ENCODE data around the gene ASIC4.

The ASIC4 gene

DNA sequence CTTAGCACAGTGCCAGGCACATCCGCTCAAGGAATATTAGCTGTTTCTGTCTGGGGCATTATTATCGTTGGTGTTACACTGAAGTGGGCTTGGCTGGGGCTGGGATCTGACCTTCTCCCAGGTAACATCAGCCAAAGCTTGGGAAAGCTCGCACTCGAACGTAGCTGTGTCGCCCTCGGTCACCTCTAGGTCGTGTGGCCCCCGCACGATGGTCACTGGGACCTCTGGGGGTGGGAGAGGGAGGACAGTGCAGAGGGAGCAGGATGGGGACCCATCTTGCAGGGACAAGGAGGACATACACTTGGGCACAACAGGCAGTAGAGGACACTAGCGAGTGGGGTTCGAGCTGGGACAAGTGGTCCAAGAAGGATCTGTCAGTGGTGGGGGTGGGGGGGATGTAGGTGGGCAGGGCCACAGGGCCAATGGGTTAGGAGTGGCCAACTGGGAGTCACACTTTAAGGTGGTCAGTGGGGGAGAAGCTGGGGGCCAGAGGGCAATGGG is 39.2 kb downstream of the ASIC4 start:
- in situ Hi-C loops (cut with HindIII; ENCODE audit: low pct_ligation_motif_present, low sequenced_read_pairs) = no loop called here
- H3K4me3 ChIP-seq (ENCODE audit: low read depth, low read length) = no peak overlapping the region
- H3K27ac ChIP-seq = no peak overlapping the region
- H3K36me3 ChIP-seq (replicated peaks) = no peaks in the 10 kb centered on the region
- DNase-seq = no peak
- H3K27me3 ChIP-seq (replicated peaks) = no peaks in the 10 kb centered on the region
- TF ChIP-seq, protein P1, sequence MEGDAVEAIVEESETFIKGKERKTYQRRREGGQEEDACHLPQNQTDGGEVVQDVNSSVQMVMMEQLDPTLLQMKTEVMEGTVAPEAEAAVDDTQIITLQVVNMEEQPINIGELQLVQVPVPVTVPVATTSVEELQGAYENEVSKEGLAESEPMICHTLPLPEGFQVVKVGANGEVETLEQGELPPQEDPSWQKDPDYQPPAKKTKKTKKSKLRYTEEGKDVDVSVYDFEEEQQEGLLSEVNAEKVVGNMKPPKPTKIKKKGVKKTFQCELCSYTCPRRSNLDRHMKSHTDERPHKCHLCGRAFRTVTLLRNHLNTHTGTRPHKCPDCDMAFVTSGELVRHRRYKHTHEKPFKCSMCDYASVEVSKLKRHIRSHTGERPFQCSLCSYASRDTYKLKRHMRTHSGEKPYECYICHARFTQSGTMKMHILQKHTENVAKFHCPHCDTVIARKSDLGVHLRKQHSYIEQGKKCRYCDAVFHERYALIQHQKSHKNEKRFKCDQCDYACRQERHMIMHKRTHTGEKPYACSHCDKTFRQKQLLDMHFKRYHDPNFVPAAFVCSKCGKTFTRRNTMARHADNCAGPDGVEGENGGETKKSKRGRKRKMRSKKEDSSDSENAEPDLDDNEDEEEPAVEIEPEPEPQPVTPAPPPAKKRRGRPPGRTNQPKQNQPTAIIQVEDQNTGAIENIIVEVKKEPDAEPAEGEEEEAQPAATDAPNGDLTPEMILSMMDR (IDR thresholded peaks at IDR 0.05; ENCODE audit: low read depth, low read length, missing control alignments) = no peak

DNA sequence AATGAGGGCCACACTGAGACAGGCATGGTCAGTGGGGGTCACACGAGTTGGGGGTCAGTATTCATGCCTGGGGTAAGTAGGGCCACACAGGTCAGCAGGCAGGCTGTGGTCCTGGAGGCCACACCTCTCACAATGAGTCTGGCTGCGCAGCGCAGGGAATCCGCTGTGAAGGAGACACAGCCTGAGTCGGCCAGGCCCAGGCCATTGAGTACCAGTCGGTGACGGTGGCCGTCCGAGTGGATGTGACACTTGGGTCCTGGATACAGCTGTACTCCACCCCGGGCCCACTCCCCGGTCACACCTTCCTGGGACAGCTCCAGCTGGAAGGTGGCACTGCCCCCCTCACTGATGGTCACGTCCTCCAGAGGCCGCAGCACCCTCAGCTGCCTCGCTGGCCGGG is 40.1 kb downstream of the ASIC4 start:
- in situ Hi-C loops (cut with HindIII; ENCODE audit: low pct_ligation_motif_present, low sequenced_read_pairs) = no loop called here
- H3K4me3 ChIP-seq (ENCODE audit: low read depth, low read length) = no peak overlapping the region
- H3K27ac ChIP-seq = no peak overlapping the region
- TF ChIP-seq, protein P1 (IDR thresholded peaks at IDR 0.05; ENCODE audit: low read depth, low read length, missing control alignments) = no peak
- no peaks in the 10 kb centered on the region for H3K27me3 ChIP-seq (replicated peaks)
- no peak for DNase-seq
- no peaks in the 10 kb centered on the region for H3K36me3 ChIP-seq (replicated peaks)

DNA sequence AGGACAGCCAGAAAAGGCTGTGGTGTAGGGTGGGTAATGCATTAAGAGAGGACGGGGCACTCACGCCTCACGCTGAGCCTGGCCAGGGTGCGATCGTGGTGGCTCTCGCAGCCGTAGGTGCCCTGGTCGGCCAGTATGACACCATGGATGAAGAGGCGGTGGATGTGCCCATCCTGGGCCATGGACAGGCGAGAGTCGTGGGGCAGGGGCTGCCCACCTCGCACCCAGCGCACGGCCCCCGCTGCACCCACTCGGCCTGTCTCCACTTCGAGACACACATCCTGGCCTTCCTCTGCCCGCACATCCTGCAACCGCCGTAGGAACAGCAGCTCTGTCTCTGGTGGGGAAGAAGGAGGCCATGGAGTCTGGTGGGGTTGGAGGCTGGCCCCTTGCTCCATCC is 41.7 kb downstream of the ASIC4 start:
- Histone ChIP-seq H3K27ac (no peak overlapping the region), H3K27me3 (replicated peaks) (no peaks in the 10 kb centered on the region), H3K4me3 (ENCODE audit: low read depth, low read length) (no peak overlapping the region), H3K36me3 (replicated peaks) (no peaks in the 10 kb centered on the region)
- TF ChIP-seq, protein P1 (IDR thresholded peaks at IDR 0.05; ENCODE audit: low read depth, low read length, missing control alignments) = no peak
- no peak for DNase-seq
- in situ Hi-C loops (cut with HindIII; ENCODE audit: low pct_ligation_motif_present, low sequenced_read_pairs) = no loop called here

DNA sequence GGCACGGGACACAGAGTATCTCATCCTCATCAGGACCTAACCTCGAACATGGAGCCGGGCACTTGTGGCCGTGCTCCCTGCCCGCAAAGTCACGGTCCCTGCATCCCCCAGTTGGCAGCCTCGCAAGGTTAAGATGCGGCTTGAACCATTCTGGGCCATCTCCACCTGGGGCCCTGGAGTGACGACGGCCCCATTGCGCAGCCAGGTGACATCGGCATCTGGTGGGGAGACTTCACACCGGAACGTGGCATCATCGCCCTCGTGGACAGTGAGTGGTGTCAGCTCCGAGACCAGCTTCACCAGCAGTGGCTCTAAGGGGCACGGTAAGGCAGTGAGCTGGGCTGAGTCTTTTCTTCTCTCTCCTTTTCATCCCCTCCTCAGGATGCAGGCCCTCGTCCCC is 42.1 kb downstream of the ASIC4 start:
- in situ Hi-C loops (cut with HindIII; ENCODE audit: low pct_ligation_motif_present, low sequenced_read_pairs) = no loop called here
- TF ChIP-seq, protein P1 (IDR thresholded peaks at IDR 0.05; ENCODE audit: low read depth, low read length, missing control alignments) = no peak
- H3K27me3 ChIP-seq (replicated peaks) = no peaks in the 10 kb centered on the region
- DNase-seq = no peak
- H3K4me3 ChIP-seq (ENCODE audit: low read depth, low read length) = no peak overlapping the region
- H3K27ac ChIP-seq = no peak overlapping the region
- H3K36me3 ChIP-seq (replicated peaks) = no peaks in the 10 kb centered on the region

DNA sequence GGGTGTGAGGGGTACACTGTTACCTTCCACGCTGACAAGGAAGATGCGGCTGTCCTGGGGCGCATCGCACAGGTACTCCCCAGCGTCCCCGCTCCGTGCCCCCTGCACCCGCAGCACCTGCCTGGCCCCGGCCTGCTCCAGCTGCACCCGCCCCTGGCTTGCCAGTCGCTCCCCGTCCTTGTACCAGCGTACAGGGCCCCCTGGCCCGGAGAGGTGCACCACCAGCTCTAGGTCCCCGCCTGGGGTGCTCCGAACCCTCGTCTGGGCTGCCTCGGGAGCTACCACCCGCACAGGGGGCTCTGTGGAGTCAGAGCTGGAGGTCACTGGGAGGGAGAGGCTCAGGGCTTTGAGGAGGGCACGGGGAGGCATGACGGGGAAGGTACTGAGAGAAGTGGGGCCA is 43.0 kb downstream of the ASIC4 start:
- Histone ChIP-seq H3K27me3 (replicated peaks) (no peaks in the 10 kb centered on the region), H3K36me3 (replicated peaks) (no peaks in the 10 kb centered on the region), H3K27ac (no peak overlapping the region), H3K4me3 (ENCODE audit: low read depth, low read length) (no peak overlapping the region)
- no peak for DNase-seq
- in situ Hi-C loops (cut with HindIII; ENCODE audit: low pct_ligation_motif_present, low sequenced_read_pairs) = no loop called here
- TF ChIP-seq, protein P1 (IDR thresholded peaks at IDR 0.05; ENCODE audit: low read depth, low read length, missing control alignments) = no peak
